H9 (cell line): ENCODE measurements around the gene KRTAP5-4. TPM values are rescaled to one million over a fixed set of nuclear protein-coding genes. Genes with fewer than 3 reads are reported as not detected.
"Not testable (repeated sequence)": the region's sequence is repeated elsewhere in the genome, so short reads cannot be mapped to it uniquely, and the experiment has no call there.

Experiments
- DNase-seq: peaks from one replicate; pipeline ENCODE4 v3.0.0-alpha.2; 2017
- H2AFZ ChIP-seq: one replicate; pipeline ENCODE4 v1.6.1; 2013; ENCODE audit warnings: mild to moderate bottlenecking, low read length, control low read depth, moderate library complexity
- H2AK5ac ChIP-seq: 2 replicates; pipeline ENCODE4 v1.6.1; 2013; ENCODE audit warnings: low read length, control low read depth, mixed read lengths; ENCODE audit not compliant: insufficient read length
- H2BK120ac ChIP-seq: one replicate; pipeline ENCODE4 v1.6.1; 2013; ENCODE audit warnings: low read depth, mild to moderate bottlenecking, low read length, control low read depth, inconsistent platforms; ENCODE audit not compliant: poor library complexity, severe bottlenecking
- H2BK12ac ChIP-seq: 2 replicates; pipeline ENCODE4 v1.6.1; 2013; ENCODE audit warnings: low read length, control low read depth, mixed read lengths, low read depth; ENCODE audit not compliant: insufficient read length
- H2BK15ac ChIP-seq: 2 replicates; pipeline ENCODE4 v1.6.1; 2013; ENCODE audit warnings: low read depth, low read length, control low read depth
- H2BK20ac ChIP-seq: one replicate; pipeline ENCODE4 v1.6.1; 2013; ENCODE audit warnings: low read depth, mild to moderate bottlenecking, low read length, control low read depth, inconsistent platforms; ENCODE audit not compliant: poor library complexity, severe bottlenecking
- H2BK5ac ChIP-seq: 2 replicates; pipeline ENCODE4 v1.6.1; 2013; ENCODE audit warnings: low read length, control low read depth, mixed read lengths; ENCODE audit not compliant: insufficient read length
- H3K14ac ChIP-seq: 2 replicates; pipeline ENCODE4 v1.6.1; 2013; ENCODE audit warnings: low read length, control low read depth; ENCODE audit not compliant: insufficient read depth
- H3K18ac ChIP-seq: 2 replicates; pipeline ENCODE4 v1.6.1; 2013; ENCODE audit warnings: low read depth, mild to moderate bottlenecking, mixed read lengths, low read length, control low read depth; ENCODE audit not compliant: insufficient read length
- H3K23ac ChIP-seq: 2 replicates; pipeline ENCODE4 v1.6.1; 2013; ENCODE audit warnings: low read length, control low read depth, mixed read lengths, low read depth; ENCODE audit not compliant: insufficient read length
- H3K23me2 ChIP-seq: 2 replicates; pipeline ENCODE4 v1.6.1; 2013; ENCODE audit warnings: low read depth, mild to moderate bottlenecking, mixed read lengths, low read length, control low read depth; ENCODE audit not compliant: insufficient read length, poor library complexity, severe bottlenecking
- H3K27ac ChIP-seq: 2 replicates; pipeline ENCODE4 v1.5.1; 2013; ENCODE audit warnings: low read length, control low read depth, mixed read lengths, low read depth; ENCODE audit not compliant: insufficient read length
- H3K27me3 ChIP-seq: 2 replicates; pipeline ENCODE4 v1.6.1; 2013; ENCODE audit warnings: low read length, control low read depth, inconsistent platforms; ENCODE audit not compliant: insufficient read depth
- H3K4ac ChIP-seq: 2 replicates; pipeline ENCODE4 v1.6.1; 2013; ENCODE audit warnings: low read depth, mild to moderate bottlenecking, control low read depth, inconsistent platforms, low read length, moderate library complexity
- H3K4me1 ChIP-seq: 2 replicates; pipeline ENCODE4 v1.6.1; 2013; ENCODE audit warnings: low read length, control low read depth, inconsistent platforms; ENCODE audit not compliant: insufficient read depth
- H3K4me2 ChIP-seq: 2 replicates; pipeline ENCODE4 v1.6.1; 2013; ENCODE audit warnings: low read length, control low read depth, mixed read lengths; ENCODE audit not compliant: insufficient read length, insufficient read depth
- H3K56ac ChIP-seq: 2 replicates; pipeline ENCODE4 v1.6.1; 2013; ENCODE audit warnings: low read depth, mild to moderate bottlenecking, mixed read lengths, low read length, control low read depth; ENCODE audit not compliant: insufficient read length
- H3K79me1 ChIP-seq: 2 replicates; pipeline ENCODE4 v1.6.1; 2013; ENCODE audit warnings: low read depth, mild to moderate bottlenecking, moderate library complexity, low read length, control low read depth, inconsistent platforms; ENCODE audit not compliant: insufficient read depth, poor library complexity, severe bottlenecking
- H3K79me2 ChIP-seq: 2 replicates; pipeline ENCODE4 v1.6.1; 2013; ENCODE audit warnings: low read length, control low read depth, inconsistent platforms; ENCODE audit not compliant: insufficient read depth
- H3K9ac ChIP-seq: 2 replicates; pipeline ENCODE4 v1.6.1; 2013; ENCODE audit warnings: low read length, control low read depth, mixed read lengths; ENCODE audit not compliant: insufficient read length; ENCODE audit errors: extremely low read depth
- H3K9me3 ChIP-seq: one replicate; pipeline ENCODE4 v1.6.1; 2013; ENCODE audit warnings: low read depth, low read length, inconsistent platforms; ENCODE audit not compliant: control insufficient read depth
- H3T11ph ChIP-seq: one replicate; pipeline ENCODE4 v1.6.1; 2013; ENCODE audit warnings: mild to moderate bottlenecking, low read length, control low read depth, inconsistent platforms
- H4K20me1 ChIP-seq: one replicate; pipeline ENCODE4 v1.6.1; 2013; ENCODE audit not compliant: control insufficient read depth, insufficient read length, insufficient read depth
- H4K5ac ChIP-seq: 2 replicates; pipeline ENCODE4 v1.6.1; 2013; ENCODE audit warnings: low read depth, mild to moderate bottlenecking, mixed read lengths, low read length, control low read depth; ENCODE audit not compliant: insufficient read length
- H4K8ac ChIP-seq: replicated peaks from 2 replicates; pipeline ENCODE4 v1.6.1; 2013; ENCODE audit warnings: low read length, control low read depth, mixed read lengths, low read depth; ENCODE audit not compliant: insufficient read length
- H4K91ac ChIP-seq: 2 replicates; pipeline ENCODE4 v1.6.1; 2013; ENCODE audit warnings: low read depth, mild to moderate bottlenecking, moderate library complexity, mixed read lengths, low read length, control low read depth; ENCODE audit not compliant: insufficient read length
- H3K27ac Mint-ChIP-seq, 3 experiments: 2 replicates in 2 of 3; 3 replicates in 1 of 3; pipeline ENCODE4 v1.8.0; 2020 to 2021; ENCODE audit warnings: mixed read lengths in 3 of 3, mild to moderate bottlenecking in 1 of 3, moderate library complexity in 1 of 3
- H3K27me3 Mint-ChIP-seq: 2 replicates; pipeline ENCODE4 v1.8.0; 2021; ENCODE audit warnings: low read depth, mild to moderate bottlenecking, moderate library complexity, mixed read lengths
- H3K36me3 Mint-ChIP-seq, 3 experiments: 2 replicates in 2 of 3; 3 replicates in 1 of 3; pipeline ENCODE4 v1.8.0; 2020 to 2021; ENCODE audit warnings: low read depth in 3 of 3, mixed read lengths in 3 of 3; ENCODE audit not compliant: insufficient read depth in 1 of 3
- H3K4me1 Mint-ChIP-seq, 2 experiments: 2 replicates each; pipeline ENCODE4 v1.8.0; 2020; ENCODE audit warnings: mixed read lengths in 2 of 2
- H3K4me3 Mint-ChIP-seq, 2 experiments: 2 replicates in 1 of 2; 3 replicates in 1 of 2; pipeline ENCODE4 v1.8.0; 2020 to 2021; ENCODE audit warnings: mild to moderate bottlenecking in 2 of 2, mixed read lengths in 2 of 2, moderate library complexity in 1 of 2
- H3K9me3 Mint-ChIP-seq, 2 experiments: 2 replicates in 1 of 2; 3 replicates in 1 of 2; pipeline ENCODE4 v1.8.0; 2020; ENCODE audit warnings: mild to moderate bottlenecking in 2 of 2, mixed read lengths in 2 of 2, moderate library complexity in 1 of 2
- WGBS: extraction: QIAGEN DNeasy Blood & Tissue Kit; methylation state at CpG from one replicate; pipeline ENCODE4 v1.1.7; 2013; ENCODE audit warnings: missing lambda C conversion rate, low lambda C conversion rate, mixed read lengths; ENCODE audit not compliant: insufficient read length; ENCODE audit errors: extremely low coverage; 5-methylcytosine and 5-hydroxymethylcytosine counted together
- total RNA-seq: library from RNA; stranded (reverse); gene quantifications from 2 replicates; pipeline ENCODE4 v1.2.1, GENCODE V29; 2021
- TF ChIP-seq, protein P1 (sequence below): fragments of 200-600 bp; sonication (generic); conservative IDR thresholded peaks from 3 replicates; pipeline ENCODE4 v1.8.0; 2021; ENCODE audit warnings: antibody characterized with exemption, mild to moderate bottlenecking

The KRTAP5-4 gene
- total RNA-seq, 1 experiment from 2014 or later, result not detected

DNA sequence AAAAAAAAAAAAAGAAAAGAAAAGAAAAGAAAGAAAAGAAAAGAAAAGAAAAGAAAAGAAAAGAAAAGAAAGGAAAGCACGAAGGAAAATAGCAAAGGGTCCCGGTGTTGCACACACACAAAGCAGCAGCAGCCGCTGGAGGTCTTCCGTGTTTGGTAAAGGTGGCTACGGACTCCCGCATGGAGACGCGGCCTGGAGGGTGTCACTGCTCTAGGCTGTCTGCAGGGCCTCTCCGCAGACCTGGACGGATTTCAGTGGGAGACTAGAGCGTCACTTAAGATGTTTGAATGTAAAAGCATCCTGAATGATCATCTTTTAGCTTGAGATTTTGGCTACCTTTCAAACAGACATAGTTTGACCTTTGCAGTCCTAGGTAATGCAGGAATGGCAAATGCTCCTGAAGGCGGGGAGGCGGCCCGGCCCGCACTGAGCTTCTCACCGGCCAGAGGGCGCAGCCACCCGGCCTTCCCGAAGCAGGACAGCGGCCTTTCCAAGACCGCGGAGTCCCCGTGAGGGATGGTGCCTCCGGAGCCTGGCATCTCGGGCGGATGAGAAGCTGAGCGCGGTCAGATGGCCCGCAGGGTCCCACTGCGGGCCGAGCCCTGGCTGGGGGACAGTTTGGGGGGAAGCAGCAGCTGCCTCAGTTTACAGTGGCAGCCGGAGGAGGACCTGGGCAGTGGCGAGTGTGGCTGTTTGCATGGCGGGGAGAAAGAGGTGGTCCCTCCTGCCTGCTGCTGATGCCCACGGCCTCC is 26.1 kb upstream of the KRTAP5-4 start:
- no peak overlapping the region for H3K18ac ChIP-seq
- H4K5ac ChIP-seq, result no peak overlapping the region
- no peak overlapping the region for H2BK15ac ChIP-seq
- H3K4me3 Mint-ChIP-seq, result no peak overlapping the region
- H3K4ac ChIP-seq, result no peak overlapping the region
- no peak overlapping the region for H2BK20ac ChIP-seq
- H3K79me2 ChIP-seq, result no peaks in the 10 kb centered on the region
- H2BK5ac ChIP-seq, result no peak overlapping the region
- no peak overlapping the region for H4K91ac ChIP-seq
- H3K4me2 ChIP-seq, result no peak overlapping the region
- H3K9me3 Mint-ChIP-seq, result peaks cover 0 to 4% of the 10 kb centered on the region in 2 experiments; a peak in 1 of 5 replicates
- no peaks in the 10 kb centered on the region for H3K9me3 ChIP-seq
- no peaks in the 10 kb centered on the region for H4K20me1 ChIP-seq
- no peaks in the 10 kb centered on the region for H3K27me3 ChIP-seq
- WGBS, result no CpG with 5 or more reads among the region's 35 CpGs
- no peak overlapping the region for H2BK120ac ChIP-seq
- no peak overlapping the region for H3K27ac ChIP-seq
- no peaks in the 10 kb centered on the region for H3K36me3 Mint-ChIP-seq
- H2AK5ac ChIP-seq, result no peak overlapping the region
- H2AFZ ChIP-seq, result no peak overlapping the region
- no peak for DNase-seq
- peaks cover 0 to 6% of the 10 kb centered on the region in 2 experiments; a peak in 2 of 4 replicates for H3K4me1 Mint-ChIP-seq
- no peak overlapping the region for H3K23ac ChIP-seq
- H3K56ac ChIP-seq, result no peak overlapping the region
- H3K4me1 ChIP-seq, result no peaks in the 10 kb centered on the region
- no peak overlapping the region for H4K8ac ChIP-seq
- no peak overlapping the region for H3T11ph ChIP-seq
- H3K27me3 Mint-ChIP-seq, result peaks cover 43% of the 10 kb centered on the region
- no peaks in the 10 kb centered on the region for H3K79me1 ChIP-seq
- no peaks in the 10 kb centered on the region for H3K23me2 ChIP-seq
- H3K9ac ChIP-seq, result no peak overlapping the region
- TF ChIP-seq, protein P1, sequence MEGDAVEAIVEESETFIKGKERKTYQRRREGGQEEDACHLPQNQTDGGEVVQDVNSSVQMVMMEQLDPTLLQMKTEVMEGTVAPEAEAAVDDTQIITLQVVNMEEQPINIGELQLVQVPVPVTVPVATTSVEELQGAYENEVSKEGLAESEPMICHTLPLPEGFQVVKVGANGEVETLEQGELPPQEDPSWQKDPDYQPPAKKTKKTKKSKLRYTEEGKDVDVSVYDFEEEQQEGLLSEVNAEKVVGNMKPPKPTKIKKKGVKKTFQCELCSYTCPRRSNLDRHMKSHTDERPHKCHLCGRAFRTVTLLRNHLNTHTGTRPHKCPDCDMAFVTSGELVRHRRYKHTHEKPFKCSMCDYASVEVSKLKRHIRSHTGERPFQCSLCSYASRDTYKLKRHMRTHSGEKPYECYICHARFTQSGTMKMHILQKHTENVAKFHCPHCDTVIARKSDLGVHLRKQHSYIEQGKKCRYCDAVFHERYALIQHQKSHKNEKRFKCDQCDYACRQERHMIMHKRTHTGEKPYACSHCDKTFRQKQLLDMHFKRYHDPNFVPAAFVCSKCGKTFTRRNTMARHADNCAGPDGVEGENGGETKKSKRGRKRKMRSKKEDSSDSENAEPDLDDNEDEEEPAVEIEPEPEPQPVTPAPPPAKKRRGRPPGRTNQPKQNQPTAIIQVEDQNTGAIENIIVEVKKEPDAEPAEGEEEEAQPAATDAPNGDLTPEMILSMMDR, result no peak
- no peak overlapping the region for H3K14ac ChIP-seq
- H2BK12ac ChIP-seq, result no peak overlapping the region
- no peak overlapping the region for H3K27ac Mint-ChIP-seq

DNA sequence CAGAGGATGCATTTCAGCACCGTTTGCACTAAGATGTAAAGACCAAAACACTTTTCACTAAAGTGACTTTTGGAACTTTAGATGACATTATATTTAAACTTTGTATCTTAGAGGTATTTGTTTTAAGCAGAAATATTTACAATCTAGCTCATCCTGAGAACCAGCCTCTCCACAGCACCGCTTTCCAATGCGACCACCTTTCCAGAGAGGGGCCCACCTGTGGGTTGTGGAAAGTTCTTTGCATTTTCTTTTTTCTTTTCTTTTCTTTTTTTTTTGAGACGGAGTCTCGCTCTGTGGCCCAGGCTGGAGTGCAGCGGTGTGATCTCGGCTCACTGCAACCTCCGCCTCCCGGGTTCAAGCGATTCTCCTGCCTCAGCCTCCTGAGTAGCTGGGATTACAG is 24.6 kb upstream of the KRTAP5-4 start:
- H3K27me3 ChIP-seq, H3K18ac ChIP-seq, H2AK5ac ChIP-seq, H3K4me1 Mint-ChIP-seq, H3K9ac ChIP-seq, H4K20me1 ChIP-seq, H4K5ac ChIP-seq, H3K14ac ChIP-seq, H2BK20ac ChIP-seq, H3K56ac ChIP-seq, H4K91ac ChIP-seq, H3K23ac ChIP-seq, DNase-seq, H3K4ac ChIP-seq, H3T11ph ChIP-seq, H3K23me2 ChIP-seq, H3K4me2 ChIP-seq, H3K27ac ChIP-seq, H2BK12ac ChIP-seq, H2BK15ac ChIP-seq, H3K36me3 Mint-ChIP-seq, H3K9me3 Mint-ChIP-seq, H3K4me1 ChIP-seq, H3K79me1 ChIP-seq, H3K79me2 ChIP-seq, H3K27ac Mint-ChIP-seq, H2BK120ac ChIP-seq, H4K8ac ChIP-seq, H2AFZ ChIP-seq, H2BK5ac ChIP-seq, H3K9me3 ChIP-seq, H3K4me3 Mint-ChIP-seq: not testable (repeated sequence)
- H3K27me3 Mint-ChIP-seq, result peaks cover 35% of the 10 kb centered on the region
- no CpG with 5 or more reads among the region's 10 CpGs for WGBS
